Amniotic stem cell (primary cell): ENCODE results near the gene SMURF1.
A peak's percentile ranks its signal among the peaks of the same experiment; 100 is the strongest.
"Not testable (repeated sequence)": the region's sequence is repeated elsewhere in the genome, so short reads cannot be mapped to it uniquely, and the experiment has no call there.

Source experiments
- DNase-seq: peaks from one replicate; lab custom pipeline; 2025; lab: John Stamatoyannopoulos, UW

The SMURF1 gene

GRCh38 chr7:99050971-99051370 is 92.9 kb downstream of the SMURF1 start:
- no peak for DNase-seq

- DNase-seq: no peak
Observed at GRCh38 chr7:99047526-99048077, 96.3 kb downstream of the SMURF1 start.

GRCh38 chr7:99046722-99047121 is 97.2 kb downstream of the SMURF1 start:
- DNase-seq: no peak

DNA sequence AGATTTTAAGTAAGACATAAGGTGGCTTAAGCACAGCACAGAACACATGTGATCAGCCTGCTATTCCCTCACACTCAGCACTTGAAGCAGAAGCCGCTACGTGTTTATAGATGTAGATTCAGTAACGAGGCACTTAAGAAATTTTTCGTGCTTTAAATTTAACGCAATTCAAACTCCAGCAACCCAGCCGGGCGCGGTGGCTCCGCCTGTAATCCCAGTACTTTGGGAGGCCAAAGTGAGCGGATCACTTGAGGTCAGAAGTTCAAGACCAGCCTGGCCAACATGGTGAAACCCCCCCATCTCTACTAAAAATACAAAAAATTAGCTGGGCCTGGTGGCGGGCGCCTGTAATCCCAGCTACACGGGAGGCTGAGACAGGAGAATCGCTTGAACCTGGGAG is 97.6 kb downstream of the SMURF1 start:
- not testable (repeated sequence) for DNase-seq

DNA sequence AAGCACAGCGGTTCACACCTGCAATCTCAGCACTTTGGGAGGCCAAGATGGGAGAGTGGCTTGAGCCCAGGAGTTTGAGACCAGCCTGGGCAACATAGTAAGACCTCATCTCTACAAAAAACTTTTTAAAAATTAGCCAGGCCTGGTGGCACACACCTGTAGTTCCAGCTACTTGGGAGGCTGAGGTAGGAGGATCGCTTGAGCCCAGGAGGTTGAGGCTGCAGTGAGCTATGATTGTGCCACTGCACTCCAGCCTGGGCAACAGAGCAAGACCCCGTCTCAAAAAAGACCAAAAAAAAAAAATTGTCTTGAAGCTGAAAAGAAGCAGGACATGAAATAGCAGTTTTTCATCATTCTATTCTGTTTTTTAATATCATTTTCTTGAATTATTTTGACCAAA is 99.0 kb downstream of the SMURF1 start:
- not testable (repeated sequence) for DNase-seq

DNA sequence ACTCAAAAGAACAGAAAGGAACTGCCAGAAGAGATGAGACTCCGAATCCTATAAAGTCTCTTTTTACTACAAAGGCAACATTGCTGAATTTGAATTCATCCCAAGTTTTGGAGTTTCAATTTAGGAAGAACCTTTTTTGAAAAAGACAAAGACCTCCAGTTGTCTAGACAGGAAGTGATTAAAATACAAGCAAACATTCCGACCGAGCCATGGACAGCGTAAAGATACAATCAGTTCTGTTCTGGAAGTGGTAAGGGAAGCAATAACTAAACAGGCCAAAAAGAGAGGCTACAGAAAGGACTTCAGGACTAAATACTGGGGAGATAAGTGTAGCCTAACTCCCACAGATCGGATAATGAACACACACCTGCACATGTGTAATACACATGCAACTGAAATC is 101.0 kb downstream of the SMURF1 start:
- no peak for DNase-seq

- no peak for DNase-seq
Observed at GRCh38 chr7:99041526-99041925, 102.4 kb downstream of the SMURF1 start.

- peak; percentile 80 for DNase-seq
Observed at GRCh38 chr7:99040104-99040958, 103.6 kb downstream of the SMURF1 start.

DNA sequence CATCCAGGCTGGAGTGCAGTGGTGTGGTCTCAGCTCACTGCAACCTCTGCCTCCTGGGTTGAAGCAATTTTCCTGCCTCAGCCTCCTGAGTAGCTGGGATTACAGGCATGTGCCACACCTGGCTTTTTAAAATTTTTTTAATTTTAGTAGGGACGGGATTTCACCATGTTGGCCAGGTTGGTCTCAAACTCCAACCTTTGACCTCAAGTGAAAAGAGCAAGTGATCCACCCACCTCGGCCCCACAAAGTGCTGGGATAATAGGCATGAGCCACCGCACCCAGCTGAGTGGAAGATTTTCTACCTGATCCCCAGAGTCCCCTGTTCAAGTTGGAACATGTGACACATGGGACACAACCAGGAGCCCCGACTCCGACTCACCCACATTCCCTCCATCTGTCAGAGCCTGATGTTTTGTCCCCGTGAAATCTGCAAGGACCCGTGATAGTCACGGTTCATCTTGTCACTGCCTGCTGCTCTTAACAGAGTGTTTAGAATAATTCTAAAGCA is 104.5 kb downstream of the SMURF1 start:
- DNase-seq: no peak

DNA sequence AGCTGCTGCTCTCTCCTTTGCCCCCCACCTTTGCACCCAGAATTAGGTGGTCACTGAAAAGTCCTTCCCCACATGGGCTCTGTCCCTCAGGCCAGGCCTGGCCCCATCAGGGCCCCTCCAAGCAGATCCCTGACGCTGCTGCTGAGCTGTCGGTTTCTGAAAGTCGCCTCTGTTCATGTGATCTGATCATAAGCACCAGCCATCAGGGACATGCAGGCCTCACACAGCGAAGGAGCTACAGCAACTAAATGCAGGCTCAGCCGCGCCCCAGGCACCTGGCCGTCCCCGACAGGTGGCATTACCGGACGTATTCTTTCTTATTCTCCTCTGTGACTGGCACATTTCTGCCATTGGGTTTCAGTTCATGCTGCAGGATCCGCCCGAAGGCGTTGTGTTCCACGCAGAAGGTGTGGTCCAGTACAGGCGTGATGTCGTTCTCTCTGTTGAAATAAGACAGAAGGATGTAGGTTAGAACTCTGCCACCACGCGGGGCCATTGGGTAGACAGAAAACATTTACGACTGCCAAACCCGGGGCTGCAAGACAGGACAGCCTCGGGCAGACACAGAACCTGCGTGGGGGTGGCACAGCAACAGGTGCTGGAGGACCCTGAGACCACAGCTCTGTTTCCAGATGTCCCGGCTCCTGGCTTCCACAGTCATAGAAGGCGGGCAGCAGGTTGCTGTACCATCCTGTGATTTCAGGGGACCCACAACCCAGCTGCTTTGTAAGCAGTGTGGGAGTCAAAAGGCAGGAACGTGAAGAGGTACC is 105.6 kb downstream of the SMURF1 start:
- no peak for DNase-seq

DNA sequence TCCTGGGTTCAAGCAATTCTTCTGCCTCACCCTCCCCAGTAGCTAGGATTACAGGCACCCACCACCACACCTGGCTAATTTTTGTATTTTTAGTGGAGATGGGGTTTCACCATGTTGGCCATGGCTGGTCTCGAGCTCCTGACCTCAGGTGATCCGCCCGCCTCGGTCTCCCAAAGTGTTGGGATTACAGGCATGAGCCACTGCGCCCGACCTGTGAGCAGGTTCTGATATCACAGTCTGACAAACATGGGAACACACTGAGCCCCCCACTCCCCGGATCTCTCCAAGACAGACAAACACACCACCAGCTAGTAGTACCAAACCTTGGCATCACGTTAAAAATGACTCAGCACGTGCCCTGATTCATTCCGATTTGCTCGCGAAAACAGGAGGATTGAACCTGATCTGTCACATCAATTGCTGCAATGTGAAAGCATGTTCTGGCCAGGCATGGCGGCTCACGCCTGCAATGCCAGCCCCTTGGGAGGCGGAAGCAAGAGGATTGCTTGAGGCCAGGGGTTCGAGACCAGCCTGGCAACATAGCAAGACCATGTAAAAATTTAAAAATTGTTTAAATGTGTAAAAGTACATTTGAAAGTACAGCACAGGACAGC is 106.5 kb downstream of the SMURF1 start:
- no peak for DNase-seq

- no peak for DNase-seq
Observed at GRCh38 chr7:99036546-99037111, 107.3 kb downstream of the SMURF1 start.

GRCh38 chr7:99035723-99036545 is 108.0 kb downstream of the SMURF1 start:
- DNase-seq: no peak

GRCh38 chr7:99034932-99035722 is 108.8 kb downstream of the SMURF1 start:
- DNase-seq: no peak

- no peak for DNase-seq
Observed at GRCh38 chr7:99033765-99034164, 110.1 kb downstream of the SMURF1 start.

- no peak for DNase-seq
Observed at GRCh38 chr7:99032928-99033327, 111.0 kb downstream of the SMURF1 start.

DNA sequence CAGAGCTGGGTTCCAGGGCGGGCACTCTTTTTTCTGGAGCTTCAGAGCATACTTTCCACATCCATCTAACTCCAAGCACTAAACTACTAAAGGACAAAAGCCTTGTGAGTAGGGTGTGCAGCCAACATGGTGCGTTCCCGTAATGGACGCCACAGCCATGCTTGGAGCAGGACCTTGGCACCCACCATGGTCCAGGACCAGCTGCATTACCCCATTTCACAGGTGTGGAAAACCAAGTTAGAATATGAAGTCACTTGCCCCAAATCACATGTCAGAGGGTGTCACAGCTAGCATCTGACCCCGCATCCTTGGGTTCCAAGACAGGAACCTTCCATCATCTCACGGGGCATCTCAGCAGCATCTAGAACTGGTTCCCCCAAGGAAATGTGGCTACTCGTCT is 112.4 kb downstream of the SMURF1 start:
- DNase-seq: no peak

GRCh38 chr7:99030951-99031350 is 113.0 kb downstream of the SMURF1 start:
- DNase-seq: no peak

DNA sequence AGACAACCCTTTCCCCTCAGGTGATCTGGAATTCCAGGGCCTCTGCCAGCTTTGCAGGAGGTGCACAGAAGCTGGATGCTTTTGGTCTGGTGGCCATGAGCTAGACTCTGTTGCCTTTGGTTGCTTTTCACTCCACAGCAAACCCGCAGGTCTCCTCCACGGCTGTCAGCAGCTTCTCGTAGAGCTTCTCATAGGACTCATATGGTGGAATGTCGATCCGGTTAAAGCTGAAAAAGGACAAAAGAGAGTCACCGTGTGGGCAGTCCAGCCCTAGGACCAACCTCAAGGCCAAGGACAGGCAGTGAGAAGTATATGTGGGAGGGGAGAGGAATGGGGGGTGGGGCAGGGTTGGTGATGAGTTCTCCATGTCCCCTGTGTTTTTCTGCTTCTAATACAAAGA is 113.5 kb downstream of the SMURF1 start:
- no peak for DNase-seq
